Measurements from ENCODE around the gene NFKBIE. TPM values are rescaled to one million over a fixed set of nuclear protein-coding genes. Genes with fewer than 3 reads are reported as not detected.
A peak's percentile ranks its signal among the peaks of the same experiment; 100 is the strongest.
"Not testable (repeated sequence)": the region's sequence is repeated elsewhere in the genome, so short reads cannot be mapped to it uniquely, and the experiment has no call there.

The NFKBIE gene
- total RNA-seq, 1 experiment from 2014 or later: 17.6 TPM

DNA sequence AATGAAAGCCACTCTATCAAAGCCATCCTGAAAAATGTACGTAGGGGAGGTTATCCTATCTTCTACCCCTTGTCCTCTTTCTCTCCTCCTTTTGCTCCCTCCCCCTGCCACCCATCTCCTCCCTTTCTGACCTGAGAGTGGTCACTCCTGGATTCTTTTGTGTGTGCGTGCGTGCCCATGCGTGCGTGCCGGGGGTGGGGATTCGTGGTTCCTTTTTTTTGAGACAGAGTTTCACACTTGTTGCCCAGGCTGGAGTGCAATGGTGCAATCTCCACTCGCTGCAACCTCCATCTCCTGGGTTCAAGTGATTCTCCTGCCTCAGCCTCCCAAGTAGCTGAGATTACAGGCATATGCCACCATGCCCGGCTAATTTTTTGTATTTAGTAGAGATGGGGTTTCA, 33.9 kb downstream of the NFKBIE start:
- DNase-seq (ENCODE audit: low read depth in 1 of 2, low spot score in 2 of 2); H3K27ac ChIP-seq; H3K36me3 ChIP-seq; H3K4me3 ChIP-seq; H3K27me3 ChIP-seq (replicated peaks); H3K4me1 ChIP-seq (replicated peaks); H3K9me3 ChIP-seq (replicated peaks): not testable (repeated sequence)

DNA sequence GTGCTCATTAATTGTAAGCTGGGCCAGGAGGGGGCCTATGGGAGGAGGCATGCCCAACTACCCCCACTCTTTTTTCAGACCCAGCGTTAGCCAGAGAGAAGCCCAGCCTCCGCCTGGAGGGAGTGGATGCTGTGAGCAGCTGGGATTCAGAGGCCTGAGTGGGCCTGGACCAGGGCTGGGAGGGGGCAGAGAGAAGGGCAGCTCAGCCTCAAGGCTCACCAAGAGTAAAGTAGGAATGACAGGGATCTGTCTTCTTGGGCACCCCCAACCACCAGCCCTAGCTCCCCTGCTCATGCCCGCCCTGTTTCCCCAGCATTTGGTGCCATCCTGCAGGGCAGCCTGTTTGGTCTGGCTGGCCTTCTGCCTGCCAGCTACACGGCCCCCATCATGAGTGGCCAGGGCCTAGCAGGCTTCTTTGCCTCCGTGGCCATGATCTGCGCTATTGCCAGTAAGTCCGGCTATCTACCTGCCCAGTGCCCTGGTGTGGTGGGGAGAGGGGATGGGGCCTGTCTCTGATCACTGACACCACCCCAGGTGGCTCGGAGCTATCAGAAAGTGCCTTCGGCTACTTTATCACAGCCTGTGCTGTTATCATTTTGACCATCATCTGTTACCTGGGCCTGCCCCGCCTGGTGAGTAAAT, 35.2 kb downstream of the NFKBIE start:
- H3K27ac ChIP-seq: no peak overlapping the region
- no peaks in the 10 kb centered on the region for H3K9me3 ChIP-seq (replicated peaks)
- 0 out of 2 replicates have a peak, but pooled peaks cover 5% of the 10 kb centered on the region for H3K36me3 ChIP-seq
- H3K27me3 ChIP-seq (replicated peaks): no peaks in the 10 kb centered on the region
- no peak overlapping the region for H3K4me3 ChIP-seq
- H3K4me1 ChIP-seq (replicated peaks): peaks cover 8% of the 10 kb centered on the region; the same call in 1 of the 2 replicates
- no peak for DNase-seq (ENCODE audit: low read depth in 1 of 2, low spot score in 2 of 2)

DNA sequence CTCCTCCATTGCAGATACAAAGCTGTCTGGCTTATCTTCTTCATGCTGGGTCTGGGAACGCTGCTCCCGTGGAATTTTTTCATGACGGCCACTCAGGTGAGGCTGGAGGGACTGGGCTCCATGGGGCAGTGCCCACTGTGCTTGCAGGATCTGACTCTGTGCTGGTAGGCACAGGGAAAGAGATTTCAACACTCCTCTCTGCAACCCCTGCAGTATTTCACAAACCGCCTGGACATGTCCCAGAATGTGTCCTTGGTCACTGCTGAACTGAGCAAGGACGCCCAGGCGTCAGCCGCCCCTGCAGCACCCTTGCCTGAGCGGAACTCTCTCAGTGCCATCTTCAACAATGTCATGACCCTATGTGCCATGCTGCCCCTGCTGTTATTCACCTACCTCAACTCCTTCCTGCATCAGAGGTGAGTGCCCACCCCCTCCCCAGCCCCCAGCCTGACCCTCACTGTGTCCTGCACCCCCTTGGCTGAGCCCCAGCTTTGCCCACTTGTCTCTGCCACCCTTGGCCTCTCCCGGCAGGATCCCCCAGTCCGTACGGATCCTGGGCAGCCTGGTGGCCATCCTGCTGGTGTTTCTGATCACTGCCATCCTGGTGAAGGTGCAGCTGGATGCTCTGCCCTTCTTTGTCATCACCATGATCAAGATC, 35.8 kb downstream of the NFKBIE start:
- Histone ChIP-seq H3K36me3 (0 out of 2 replicates have a peak, but pooled peaks cover 5% of the 10 kb centered on the region), H3K27me3 (replicated peaks) (no peaks in the 10 kb centered on the region), H3K27ac (no peak overlapping the region), H3K9me3 (replicated peaks) (no peaks in the 10 kb centered on the region), H3K4me1 (replicated peaks) (peaks cover 3% of the 10 kb centered on the region; the same call in 1 of the 2 replicates), H3K4me3 (no peak overlapping the region)
- DNase-seq (ENCODE audit: low read depth in 1 of 2, low spot score in 2 of 2): no peak

- no peaks in the 10 kb centered on the region for H3K27me3 ChIP-seq (replicated peaks)
- no peaks in the 10 kb centered on the region for H3K9me3 ChIP-seq (replicated peaks)
- H3K4me3 ChIP-seq: no peak overlapping the region
- 0 out of 2 replicates have a peak, but pooled peaks cover 5% of the 10 kb centered on the region for H3K36me3 ChIP-seq
- H3K4me1 ChIP-seq (replicated peaks): peaks cover 6% of the 10 kb centered on the region
- H3K27ac ChIP-seq: no peak overlapping the region
- no peak for DNase-seq (ENCODE audit: low read depth in 1 of 2, low spot score in 2 of 2)
These were observed 36.5 kb downstream of the NFKBIE start for GRCh38 chr6:44228836-44229235.

- DNase-seq (ENCODE audit: low read depth in 1 of 2, low spot score in 2 of 2): no peak
- Histone ChIP-seq H3K27ac (no peak overlapping the region), H3K9me3 (replicated peaks) (0 out of 2 replicates have a peak, but pooled peaks cover 2% of the 10 kb centered on the region), H3K4me3 (no peak overlapping the region), H3K4me1 (replicated peaks) (peaks cover 10% of the 10 kb centered on the region), H3K27me3 (replicated peaks) (no peaks in the 10 kb centered on the region), H3K36me3 (0 out of 2 replicates have a peak, but pooled peaks cover 5% of the 10 kb centered on the region)
These were observed 36.9 kb downstream of the NFKBIE start for GRCh38 chr6:44228433-44228832.

GRCh38 chr6:44228031-44228430, 37.3 kb downstream of the NFKBIE start:
- DNase-seq (ENCODE audit: low read depth in 1 of 2, low spot score in 2 of 2): no peak
- Histone ChIP-seq H3K27ac (no peak overlapping the region), H3K36me3 (0 out of 2 replicates have a peak, but pooled peaks cover 5% of the 10 kb centered on the region), H3K4me3 (no peak overlapping the region), H3K27me3 (replicated peaks) (no peaks in the 10 kb centered on the region), H3K9me3 (replicated peaks) (0 out of 2 replicates have a peak, but pooled peaks cover 2% of the 10 kb centered on the region), H3K4me1 (replicated peaks) (peaks cover 12% of the 10 kb centered on the region)

GRCh38 chr6:44227148-44227793, 38.1 kb downstream of the NFKBIE start:
- peaks cover 19% of the 10 kb centered on the region for H3K4me1 ChIP-seq (replicated peaks)
- H3K27me3 ChIP-seq (replicated peaks): no peaks in the 10 kb centered on the region
- 0 out of 2 replicates have a peak, but pooled peaks cover 5% of the 10 kb centered on the region for H3K36me3 ChIP-seq
- no peak for DNase-seq (ENCODE audit: low read depth in 1 of 2, low spot score in 2 of 2)
- no peak overlapping the region for H3K4me3 ChIP-seq
- H3K27ac ChIP-seq: no peak overlapping the region
- 0 out of 2 replicates have a peak, but pooled peaks cover 2% of the 10 kb centered on the region for H3K9me3 ChIP-seq (replicated peaks)

DNA sequence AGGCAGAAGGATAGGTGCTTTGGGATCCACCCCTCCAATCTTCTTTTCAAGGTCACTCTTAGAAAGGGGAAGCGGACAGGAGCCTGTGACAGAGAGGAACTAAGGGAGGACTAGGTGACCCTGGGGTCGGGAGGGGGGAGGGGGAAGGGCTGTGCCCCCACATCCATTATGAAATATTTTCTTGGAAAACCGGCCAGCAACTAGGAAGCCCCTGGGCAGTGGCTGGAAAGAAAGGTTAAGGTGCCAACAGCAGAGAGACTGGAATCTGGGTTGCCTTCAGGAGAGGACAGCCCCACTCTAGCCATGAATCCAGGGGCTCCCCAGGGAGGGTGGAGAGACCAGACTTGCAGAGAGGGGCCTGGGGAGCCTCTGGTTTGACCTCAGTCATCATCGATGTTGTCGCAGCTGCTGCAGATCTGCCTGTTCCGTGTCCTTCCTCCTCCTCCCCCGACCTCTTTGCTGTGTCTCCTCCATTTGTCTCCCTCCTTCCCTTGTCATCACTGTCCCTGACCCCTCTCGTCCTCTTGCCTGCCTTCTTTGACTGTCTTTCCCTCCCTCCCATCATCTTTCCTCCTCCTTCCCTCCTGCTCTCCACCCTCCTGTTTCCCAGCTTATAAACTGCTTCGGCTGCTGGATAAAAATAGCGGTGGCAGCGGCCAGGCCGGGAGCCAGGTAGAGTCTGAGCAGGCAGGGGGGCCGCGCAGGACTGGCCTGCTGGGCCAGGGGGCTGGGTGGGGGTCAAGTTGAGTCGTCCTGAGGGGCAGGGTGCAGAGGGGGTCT, 38.8 kb downstream of the NFKBIE start:
- no peaks in the 10 kb centered on the region for H3K36me3 ChIP-seq
- H3K27ac ChIP-seq: no peak overlapping the region
- no peak for DNase-seq (ENCODE audit: low read depth in 1 of 2, low spot score in 2 of 2)
- H3K9me3 ChIP-seq (replicated peaks): 0 out of 2 replicates have a peak, but pooled peaks cover 2% of the 10 kb centered on the region
- no peak overlapping the region for H3K4me3 ChIP-seq
- peaks cover 25% of the 10 kb centered on the region for H3K4me1 ChIP-seq (replicated peaks)
- H3K27me3 ChIP-seq (replicated peaks): no peaks in the 10 kb centered on the region

- H3K9me3 ChIP-seq (replicated peaks): 0 out of 2 replicates have a peak, but pooled peaks cover 2% of the 10 kb centered on the region
- H3K27ac ChIP-seq: no peak overlapping the region
- H3K4me1 ChIP-seq (replicated peaks): peaks cover 31% of the 10 kb centered on the region
- H3K36me3 ChIP-seq: no peaks in the 10 kb centered on the region
- DNase-seq (ENCODE audit: low read depth in 1 of 2, low spot score in 2 of 2): no peak
- no peaks in the 10 kb centered on the region for H3K27me3 ChIP-seq (replicated peaks)
- H3K4me3 ChIP-seq: no peak overlapping the region
These were observed 39.6 kb downstream of the NFKBIE start for GRCh38 chr6:44225579-44226325.

GRCh38 chr6:44224965-44225305, 40.4 kb downstream of the NFKBIE start:
- DNase-seq (ENCODE audit: low read depth in 1 of 2, low spot score in 2 of 2): no peak
- Histone ChIP-seq H3K27ac (no peak overlapping the region), H3K27me3 (replicated peaks) (no peaks in the 10 kb centered on the region), H3K4me3 (no peak overlapping the region), H3K9me3 (replicated peaks) (0 out of 2 replicates have a peak, but pooled peaks cover 2% of the 10 kb centered on the region), H3K4me1 (replicated peaks) (peaks cover 31% of the 10 kb centered on the region), H3K36me3 (no peaks in the 10 kb centered on the region)

- Histone ChIP-seq H3K36me3 (no peaks in the 10 kb centered on the region), H3K27ac (no peak overlapping the region), H3K4me1 (replicated peaks) (peaks cover 34% of the 10 kb centered on the region), H3K4me3 (peak overlapping the region; percentile 50), H3K27me3 (replicated peaks) (no peaks in the 10 kb centered on the region), H3K9me3 (replicated peaks) (0 out of 2 replicates have a peak, but pooled peaks cover 2% of the 10 kb centered on the region)
- DNase-seq (ENCODE audit: low read depth in 1 of 2, low spot score in 2 of 2): no peak
These were observed 41.1 kb downstream of the NFKBIE start for GRCh38 chr6:44224029-44224964.
